GM19023 (cell line): ENCODE results near the gene ADAMTS2.

Experiments
- ATAC-seq: cut with Tn5 transposase; IDR thresholded peaks from one replicate; pipeline ENCODE4 v1.9.1; 2021; ENCODE audit warnings: mild to moderate bottlenecking, moderate library complexity; ENCODE audit not compliant: unreplicated experiment

The ADAMTS2 gene

DNA sequence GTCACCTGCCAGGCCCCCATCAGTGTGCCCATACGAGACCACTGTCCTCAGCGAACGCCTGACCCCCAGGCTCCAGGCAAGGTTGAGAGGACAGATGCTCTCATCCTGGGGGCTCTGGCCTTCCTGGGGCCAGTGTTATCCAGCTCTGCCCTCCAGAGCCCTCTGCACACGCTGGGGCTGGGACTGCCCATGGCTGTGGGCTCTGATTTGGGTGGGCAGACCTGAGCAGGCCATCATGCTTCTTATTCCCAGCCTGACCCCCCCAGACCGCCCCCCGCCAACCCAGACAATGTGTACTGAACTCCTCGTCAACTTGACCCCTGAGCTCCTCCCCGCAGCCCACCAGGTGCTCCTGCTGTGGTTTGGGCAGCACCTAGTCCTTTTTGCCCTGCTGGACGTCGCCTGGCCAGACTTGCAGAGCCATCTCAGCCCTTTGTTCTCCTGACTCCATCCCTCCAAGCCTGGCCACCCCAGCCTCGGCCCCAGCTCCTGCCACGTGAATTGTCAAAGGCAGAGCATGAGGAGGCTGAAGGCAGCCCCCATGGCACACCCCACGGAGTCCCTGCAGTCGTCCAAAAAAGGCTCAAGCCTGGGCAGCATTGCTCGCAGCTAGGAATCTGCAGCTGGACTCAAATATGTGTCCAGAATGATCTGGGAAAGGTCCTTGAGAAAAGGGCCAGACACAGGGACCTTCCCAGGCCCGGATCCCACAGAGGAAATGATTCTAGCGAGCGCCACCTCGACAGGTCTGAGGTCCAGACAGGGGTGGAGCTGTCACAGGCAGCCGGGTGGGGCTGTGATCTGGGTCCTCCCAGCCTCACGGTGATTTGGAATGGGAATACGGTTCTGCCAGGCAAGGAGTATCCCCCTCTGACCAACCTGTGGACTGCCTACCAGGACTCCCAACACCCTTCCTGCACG is 87.0 kb downstream of the ADAMTS2 start:
- no peak for ATAC-seq

DNA sequence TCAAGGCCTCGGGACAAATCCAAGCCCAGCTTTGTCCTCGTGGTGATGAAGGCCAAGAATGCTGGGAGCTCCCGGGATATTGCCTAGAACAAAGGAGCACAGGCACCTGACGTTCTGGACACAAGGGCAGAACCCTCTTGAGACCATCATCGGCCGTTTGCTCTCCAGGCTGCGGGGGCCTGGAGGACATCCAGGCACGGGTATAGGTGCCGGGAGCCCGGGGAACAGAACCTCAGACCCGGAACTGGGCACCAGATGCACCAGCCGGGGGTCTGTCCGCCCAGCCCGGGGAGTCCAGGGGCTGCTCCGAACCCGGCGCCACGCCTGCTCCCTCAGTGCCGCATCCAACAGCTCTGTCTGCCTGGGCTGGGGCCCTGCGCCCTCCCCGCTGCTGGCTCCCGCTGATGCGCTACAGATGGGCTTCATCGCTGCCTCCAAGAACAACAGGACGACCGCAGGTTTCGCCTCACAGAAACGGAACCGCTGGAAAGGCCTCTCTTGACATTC is 88.0 kb downstream of the ADAMTS2 start:
- ATAC-seq, result no peak

DNA sequence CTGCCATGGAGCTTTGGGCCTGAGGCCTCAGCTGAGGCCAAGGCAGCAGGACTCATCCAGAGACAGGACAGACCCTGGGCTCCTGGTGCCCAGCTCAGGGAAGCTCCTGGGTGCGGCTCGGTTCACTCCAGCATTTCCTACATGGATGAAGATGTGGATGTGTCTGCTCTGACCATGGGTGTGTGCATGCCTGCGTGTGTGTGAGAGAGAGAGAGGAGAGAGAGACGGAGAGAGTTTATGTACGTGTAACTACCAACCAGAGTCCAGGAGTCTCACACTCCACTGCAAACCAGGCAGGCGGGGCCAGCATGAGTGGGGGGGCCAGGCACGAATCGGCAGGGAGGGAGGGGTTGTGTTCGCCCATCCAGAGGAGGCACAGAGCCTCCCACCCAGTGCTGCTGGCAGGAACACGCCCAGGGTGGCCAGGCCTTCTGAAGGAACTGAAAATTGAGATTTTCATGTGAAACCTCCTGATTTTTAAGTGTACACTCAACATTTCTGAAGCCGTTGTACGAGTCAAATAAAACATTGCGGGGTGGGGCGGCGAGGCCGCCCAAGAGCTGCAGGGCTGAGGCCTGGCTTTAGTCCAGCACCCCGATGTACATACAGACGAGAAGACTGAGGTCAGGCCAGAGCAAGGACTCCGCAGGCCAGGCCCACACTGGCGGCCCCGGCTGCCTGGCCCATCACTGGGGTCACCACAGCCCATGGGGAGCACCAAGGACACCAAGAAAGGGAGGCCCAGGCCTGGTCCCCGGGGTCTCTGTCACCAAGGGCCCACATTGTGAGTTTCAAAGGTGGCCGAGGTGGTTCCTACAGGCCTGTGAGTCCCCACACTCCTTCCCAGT is 88.7 kb downstream of the ADAMTS2 start:
- no peak for ATAC-seq

DNA sequence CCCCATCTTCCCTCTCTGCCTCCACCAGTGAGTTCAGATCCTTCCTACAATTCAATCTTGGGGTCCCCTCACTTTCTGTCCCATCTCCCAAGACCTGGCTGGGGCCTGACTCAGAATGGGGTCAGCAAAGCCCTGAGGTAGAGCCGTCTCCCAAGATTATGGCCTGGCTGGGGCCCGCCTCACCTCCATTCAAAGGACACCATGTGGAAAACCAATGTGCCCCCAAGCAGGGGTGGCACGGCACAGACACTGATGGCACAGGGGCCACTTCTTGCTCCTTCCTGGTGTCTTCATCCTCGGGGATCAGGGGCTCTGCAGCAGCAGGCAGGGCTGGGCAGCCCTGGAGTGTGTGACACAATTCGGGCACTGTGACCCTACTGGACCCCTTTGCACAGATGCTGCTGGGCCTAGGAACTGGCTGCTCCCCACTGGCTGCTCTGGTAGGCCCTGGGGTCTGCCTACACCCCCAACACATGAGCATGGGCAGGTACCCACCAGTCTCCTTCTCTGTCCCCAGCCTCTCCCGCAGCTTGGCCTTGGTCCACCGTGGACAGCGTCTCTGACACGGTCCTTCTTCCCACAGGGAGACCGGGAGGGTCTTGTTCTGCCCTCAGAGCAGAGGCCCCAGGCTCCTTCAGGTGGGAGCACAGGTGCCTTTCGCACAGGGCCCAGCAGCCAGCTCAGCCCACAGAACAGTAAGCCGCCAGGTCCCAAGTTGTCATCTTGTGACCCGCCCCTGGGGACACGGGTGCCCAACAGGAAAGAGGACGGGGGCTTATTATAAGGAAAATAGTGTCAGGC is 89.5 kb downstream of the ADAMTS2 start:
- ATAC-seq, result no peak

DNA sequence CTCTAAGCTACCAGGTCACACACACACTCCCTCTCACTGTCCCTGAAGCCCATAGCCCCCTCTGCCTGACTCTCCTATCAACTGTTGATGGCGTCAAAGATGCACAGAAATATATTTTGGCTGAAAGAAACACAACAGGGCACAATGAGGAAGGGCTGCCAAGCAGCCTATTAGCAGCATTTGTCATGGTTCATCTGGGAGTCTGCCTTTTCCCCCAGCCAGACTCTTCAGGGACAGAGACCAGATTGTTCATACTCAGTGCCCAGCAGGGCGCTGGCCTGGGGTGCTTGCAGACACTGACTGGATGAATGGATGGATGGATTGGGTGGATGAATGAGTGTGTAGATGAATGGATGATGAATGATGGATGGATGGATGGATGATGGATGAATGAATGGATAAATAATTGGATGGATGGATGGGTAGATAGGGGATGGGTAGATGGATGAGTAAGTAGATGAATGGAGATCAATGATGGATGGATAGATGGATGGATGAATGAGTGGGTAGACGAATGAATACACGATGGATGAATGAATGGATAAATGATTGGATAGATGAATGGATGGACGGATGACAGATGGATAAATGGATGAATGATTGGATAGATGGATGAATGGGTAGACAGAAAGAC is 90.5 kb downstream of the ADAMTS2 start:
- no peak for ATAC-seq

DNA sequence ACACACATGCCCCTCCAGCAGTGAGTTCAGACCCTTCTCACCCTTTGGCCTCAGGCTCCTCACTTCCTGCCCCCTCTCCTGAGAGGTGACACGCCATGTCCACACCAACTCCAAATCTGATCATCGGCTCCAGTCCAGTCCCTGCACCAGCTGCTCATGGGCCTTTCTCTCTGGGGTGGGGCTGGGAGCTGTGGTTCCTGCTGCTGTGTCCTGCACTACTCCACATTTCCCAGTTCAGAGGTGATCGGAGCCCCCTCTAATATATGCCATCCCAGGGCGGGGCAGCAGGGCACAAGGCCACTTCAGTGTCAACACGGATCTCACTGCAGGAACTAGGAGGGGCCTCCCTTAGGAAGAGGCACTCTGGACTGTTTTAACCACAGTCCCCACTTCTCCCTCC is 91.5 kb downstream of the ADAMTS2 start:
- no peak for ATAC-seq

DNA sequence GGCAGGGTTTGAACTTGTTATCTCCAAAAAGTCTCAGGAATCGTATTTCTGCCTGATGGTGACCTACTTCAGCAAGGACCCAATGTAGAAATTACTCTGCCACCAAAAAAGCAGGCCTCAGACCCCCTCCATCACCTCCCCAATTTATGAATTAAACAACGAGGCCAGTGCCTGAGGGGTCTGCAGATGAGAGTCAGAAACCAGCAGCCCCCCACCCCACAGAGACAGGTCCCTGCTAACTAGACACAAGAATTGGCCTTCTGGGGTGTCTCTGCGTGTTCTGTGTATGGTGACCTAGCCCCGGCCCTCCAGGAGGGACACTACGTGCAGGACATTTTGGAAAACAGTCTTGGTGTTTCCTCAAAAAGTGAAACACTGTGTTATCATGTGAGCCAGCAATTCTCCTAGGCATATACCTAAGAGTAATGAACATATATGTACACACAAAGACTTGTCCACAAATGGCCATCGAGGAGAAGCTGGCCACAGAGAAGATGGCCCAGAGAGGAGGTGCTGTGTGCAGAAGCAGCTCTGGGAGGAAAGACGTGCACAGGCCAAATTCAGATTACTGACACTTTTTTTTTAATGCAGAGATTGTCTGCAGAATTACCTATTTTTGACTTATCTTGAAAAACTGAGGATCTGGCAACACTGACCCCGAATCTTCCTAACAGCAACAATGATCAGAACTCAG is 93.8 kb downstream of the ADAMTS2 start:
- ATAC-seq, result no peak

DNA sequence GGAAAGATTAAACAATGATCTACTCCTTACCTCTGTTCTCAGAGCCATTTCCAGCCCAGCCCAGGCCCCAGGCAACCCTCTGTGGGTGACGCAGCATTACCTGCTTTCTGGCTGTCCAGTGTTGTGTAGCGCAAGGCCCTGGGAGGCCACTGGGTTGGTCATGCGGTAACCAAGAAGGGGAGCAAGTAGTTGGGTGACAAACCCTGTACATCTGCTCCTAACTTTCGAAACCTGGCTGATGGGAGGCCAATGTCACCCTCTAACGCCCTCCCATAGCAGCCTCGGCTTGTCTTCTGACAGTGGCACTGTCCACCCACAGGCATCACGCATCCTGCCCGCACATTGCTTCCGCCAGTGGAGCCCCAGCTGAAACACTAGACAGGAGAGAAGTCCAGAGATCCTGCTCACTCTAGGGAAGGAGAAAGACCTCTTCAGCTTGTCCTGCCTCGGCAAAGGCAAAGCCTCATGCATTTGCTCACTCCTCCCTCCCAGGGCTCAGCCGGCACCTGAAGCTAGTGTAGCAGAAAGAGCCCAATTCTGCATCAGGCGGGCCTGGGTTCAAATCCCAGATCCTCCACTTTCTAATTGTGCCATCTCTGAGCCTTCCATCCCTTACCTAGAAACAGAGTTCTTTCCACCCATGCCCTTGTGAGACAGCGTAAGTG is 94.6 kb downstream of the ADAMTS2 start:
- ATAC-seq, result no peak

DNA sequence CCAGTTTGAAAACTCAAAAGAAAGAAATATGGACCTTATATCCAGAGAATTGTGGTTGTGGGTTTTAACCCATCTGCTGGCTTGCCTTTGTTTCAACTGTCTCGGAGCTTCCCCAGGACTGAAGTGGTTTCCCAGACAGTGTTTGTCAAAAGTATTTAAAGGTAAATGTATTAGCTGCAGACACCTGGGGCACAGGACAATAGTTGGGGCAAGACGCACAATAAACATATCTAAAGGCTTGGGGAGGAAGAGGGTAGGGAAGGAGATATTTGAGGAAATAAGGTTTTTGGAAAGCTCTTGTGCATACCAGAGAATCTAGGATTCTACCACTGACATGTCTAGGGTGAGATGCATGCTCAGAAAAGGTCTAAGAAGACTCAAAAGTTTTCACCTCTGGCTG is 99.0 kb downstream of the ADAMTS2 start:
- ATAC-seq, result no peak

DNA sequence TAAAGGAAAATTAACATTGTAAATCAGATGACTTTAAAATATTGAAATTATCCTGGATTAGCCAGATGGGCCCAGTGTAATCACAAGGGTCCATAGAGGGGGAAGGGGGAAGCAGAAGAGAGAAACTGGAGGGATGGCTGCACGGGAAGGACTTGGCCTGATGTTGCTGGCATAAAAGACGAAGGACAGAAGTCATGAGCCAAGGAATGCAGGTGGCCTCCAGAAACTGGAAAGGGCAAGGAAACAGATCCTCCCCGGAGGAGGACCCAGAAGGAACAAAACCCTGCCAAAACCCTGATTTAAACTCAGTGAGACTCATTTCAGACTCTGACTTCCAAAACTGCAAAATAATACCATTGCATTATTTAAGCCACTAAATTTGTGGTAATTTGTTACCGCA is 100.2 kb downstream of the ADAMTS2 start:
- ATAC-seq, result no peak

DNA sequence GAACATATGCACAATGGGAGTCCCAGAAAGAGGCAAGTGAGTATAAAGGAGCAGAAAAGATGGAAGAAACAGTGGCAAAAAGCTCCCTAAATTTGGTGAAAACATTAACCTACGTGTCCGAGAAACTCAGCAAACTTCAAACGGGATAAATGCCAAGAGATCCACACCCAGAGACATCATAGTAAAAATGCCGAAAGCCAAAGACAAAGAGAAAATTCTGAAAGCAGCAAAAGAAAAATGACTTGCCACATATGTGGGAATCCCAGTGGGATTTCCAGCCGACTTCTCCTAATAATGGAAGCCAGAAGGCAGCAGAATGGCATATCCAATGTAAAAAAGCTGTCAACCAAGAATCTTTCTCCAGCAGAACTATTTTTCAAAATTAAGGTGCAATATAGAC is 101.2 kb downstream of the ADAMTS2 start:
- no peak for ATAC-seq

DNA sequence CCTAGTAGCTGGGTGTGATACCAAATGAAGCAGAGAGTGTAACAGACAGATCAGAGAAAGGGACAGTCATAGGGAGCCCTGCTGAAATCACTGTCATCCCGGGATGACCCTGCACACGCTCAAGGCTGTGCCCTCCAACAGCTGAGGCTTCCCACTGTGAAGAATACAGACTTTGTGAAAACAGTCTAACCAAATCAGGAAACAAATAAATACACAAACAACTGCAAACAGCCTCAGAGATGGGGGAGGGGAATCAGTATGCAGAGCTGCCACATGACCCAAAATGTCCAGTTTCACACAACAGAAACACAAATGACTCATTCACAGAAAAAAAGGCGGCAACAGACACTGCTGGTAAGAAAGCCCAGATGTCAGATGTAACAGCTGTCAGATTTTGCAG is 101.9 kb downstream of the ADAMTS2 start:
- ATAC-seq, result no peak

DNA sequence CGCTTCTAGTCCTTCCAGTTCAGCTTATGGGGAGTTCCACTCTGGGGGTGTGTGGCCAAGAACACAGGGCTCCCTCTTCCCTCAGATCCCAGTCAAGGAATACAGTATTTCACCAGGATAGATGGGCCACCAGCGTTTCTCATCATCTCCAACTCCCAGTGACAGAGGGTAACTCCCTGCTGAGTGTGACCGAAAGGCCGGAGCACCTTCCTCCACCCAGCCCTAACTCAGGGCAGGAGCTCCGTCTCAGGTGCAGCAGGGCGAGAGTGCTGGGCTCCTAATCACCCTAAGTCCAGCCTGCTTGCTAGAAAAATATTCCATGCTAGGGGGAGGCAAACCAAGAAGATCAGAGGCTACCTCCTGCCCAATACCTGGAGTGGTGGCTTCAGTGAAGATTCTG is 102.6 kb downstream of the ADAMTS2 start:
- ATAC-seq, result no peak

DNA sequence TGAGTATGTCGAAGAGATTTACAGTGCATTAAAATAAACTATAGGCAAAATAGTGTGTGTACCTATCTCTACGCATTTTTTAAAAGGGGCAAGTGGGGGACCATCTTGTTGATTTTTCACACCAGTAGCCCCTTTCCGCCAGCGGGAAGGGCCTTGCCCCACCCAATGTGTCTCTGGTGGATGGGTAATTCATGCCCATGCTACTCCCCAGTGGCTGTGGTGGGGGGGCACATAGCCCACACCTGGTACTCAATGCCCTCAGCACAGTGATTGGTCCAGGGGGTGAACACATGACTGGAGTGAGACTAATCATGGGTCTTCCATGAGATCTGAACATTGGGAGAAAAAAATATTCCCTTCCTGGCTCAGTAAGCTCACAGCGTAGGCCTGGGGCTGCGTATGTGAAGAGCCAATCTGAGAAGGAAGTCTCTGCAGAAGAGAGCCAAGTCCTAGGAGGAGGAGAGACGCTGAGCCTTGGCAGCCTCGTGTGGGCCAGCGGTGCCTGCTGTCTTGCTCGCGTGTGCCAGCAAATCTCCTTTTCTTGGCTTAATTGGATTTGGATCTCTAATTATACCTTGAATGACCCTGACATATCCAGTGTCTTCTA is 103.4 kb downstream of the ADAMTS2 start:
- no peak for ATAC-seq

DNA sequence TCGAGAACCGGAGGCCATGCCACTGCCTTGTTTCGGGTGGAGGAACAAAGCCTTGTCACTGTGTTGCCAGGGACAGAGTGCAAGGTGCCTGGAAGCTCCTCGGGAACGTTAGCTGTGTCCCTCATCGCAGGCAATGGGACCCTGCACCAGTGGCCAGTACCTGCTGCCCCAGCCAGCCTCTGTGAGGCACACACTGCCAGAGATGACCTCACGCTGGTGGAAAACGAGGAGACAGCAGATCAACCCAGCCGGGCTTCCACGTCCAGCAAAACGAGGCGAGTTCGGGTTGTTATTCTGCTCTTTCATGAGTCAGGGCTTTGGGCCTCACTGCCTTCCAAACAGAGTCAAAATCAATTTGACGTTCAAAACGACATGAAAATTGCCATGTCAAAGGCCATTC is 104.1 kb downstream of the ADAMTS2 start:
- no peak for ATAC-seq

DNA sequence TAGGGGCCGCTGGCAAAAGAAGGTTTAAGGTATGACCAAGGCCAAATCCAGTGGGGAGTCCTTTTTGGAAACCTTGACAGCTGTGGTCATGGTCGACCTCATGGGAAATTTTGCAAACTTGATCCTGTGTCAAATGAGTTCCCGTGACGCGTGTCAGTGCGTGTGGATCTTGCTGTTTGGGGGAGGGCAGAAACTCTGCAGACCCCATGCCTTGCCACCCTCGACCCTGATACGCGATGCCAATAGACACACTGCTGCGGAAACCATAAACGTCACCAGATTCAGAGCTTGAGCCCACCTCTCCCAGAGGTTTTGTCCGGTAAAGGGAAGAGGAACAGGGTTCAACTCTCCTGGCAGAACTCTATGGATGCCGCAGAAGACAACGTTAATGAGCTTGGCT is 104.7 kb downstream of the ADAMTS2 start:
- no peak for ATAC-seq

DNA sequence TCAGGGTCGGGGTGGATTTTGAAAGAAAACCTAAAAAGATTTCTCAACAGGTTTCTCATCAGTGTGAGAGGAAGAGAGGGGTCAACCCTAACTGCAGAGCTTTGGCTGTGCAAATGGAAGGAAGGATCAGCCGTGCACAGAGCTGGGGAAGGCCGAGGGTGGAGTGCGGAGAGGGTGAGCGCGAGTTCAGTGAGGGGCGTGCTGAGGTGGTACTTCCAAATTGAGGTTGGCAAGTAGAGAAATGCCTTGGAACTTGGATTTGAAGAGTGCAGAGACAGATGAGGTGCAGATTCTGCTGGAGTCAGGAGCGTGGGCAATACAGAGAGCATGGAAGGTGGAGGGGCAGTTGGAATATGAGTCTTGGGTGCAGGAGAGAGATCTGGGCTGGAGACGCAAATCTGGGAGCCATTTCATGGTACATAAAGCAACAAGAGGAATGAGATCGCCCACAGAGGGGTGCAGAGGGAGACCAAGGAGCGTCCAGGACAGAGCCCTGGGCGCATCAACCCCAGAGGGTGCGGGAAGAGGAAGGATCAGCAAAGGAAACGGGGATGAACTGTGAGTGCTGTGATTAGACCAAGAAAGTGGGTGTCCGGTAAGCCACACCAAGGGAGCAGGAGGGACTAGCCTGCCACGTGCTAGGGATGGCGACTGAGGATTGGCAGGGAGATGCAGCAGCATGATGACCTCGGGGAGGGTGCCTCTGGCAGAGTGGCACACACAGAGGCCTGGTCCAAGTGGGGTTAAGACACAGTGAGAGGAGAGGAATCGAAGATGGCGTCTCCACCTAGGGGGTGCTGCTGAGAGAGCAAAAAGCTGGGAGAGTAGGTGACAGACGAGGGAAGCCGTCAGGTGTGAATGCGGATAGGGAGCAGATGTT is 105.8 kb downstream of the ADAMTS2 start:
- no peak for ATAC-seq

DNA sequence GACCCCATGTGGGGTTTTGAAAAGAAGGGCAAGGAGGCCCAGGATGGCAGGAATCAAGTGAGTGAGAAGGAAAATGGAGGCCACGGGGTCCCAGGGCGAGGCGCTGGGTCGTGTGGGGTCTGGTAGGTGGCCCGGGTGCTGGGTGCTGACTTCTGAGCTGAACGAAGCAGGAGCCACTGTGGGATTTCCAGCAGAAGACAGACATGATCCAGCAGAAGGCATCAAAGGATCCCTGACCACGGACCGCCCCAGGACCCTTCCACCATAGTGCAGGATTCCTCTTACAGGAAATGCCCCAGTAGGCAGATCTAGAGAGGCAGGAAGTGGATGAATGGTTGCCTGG is 106.7 kb downstream of the ADAMTS2 start:
- no peak for ATAC-seq
